Non-pigmented ciliary epithelial cell (primary cell): Measurements from ENCODE around the gene EXO1.

Experiments used
- DNase-seq: peaks from one replicate; pipeline ENCODE4 v3.0.0-alpha.2; 2010; ENCODE audit warnings: low read depth

The EXO1 gene

DNA sequence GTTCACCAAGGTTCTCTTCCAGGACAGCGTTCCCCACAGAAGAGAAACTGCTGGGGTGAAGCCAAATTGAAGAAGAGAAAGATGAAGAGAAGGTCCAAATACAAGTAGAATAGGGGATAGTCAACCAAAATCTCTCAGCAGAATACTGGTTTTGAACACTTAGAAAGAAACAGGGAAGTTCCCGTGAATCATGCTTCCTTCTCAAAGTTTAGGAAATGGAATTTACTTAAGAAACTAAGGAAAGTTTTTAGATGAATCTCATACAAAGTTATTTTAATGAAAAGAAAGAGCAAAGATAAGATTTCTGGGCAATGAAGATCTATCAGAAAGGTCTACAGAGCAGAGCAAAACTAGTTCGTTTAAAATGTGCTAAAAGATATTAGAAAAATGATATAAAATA lies 43.3 kb downstream of the EXO1 start:
- no peak for DNase-seq

DNA sequence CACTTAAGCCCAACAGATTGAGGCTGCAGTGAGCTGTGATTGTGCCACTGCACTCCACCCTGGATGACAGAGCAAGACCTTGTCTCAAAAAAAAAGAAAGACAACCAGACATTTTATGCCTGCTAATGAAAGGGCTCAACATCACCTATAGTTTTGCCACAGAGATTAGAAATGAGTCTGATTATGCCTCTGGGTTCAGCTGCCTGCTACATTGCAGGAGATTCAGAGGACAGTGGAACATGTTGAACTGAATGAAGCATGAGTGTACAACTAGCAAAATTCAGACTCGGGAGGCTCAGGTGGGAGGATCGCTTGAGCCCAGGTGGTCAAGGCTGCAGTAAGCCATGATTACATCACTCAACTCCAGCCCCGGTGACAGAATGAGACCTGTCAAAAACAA lies 46.0 kb downstream of the EXO1 start:
- DNase-seq = no peak

DNA sequence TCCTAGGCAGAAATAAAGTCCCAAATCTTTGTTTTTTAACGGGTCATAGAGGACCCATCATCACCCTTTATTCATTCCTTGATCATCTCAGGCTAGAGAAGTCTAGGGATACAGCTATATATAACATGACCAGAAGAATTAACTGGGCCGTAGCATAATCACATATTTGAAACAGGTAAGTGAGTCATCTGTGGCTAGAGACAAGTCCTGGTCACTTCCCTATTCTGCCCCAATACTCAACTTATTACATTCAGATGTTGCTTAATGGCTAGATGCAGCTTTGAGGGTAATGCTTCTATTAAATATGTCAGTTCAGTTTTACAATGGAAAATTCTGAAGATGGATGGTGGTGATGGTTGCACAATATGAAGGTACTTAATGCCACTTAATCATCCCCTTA lies 47.0 kb downstream of the EXO1 start:
- no peak for DNase-seq

DNA sequence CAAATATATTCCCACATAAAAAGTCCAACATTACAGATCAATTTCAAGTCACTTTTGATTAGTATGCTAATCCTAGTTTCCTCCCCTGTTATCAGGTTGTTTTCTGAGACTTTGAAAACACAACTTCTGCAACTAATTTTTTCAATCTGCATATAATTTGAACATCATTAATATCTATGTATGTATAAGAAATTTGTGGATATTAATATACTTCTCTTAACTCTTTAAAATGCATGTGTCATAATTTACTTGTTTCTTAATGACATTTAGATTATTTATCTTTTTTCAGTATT lies 48.6 kb downstream of the EXO1 start:
- no peak for DNase-seq

DNA sequence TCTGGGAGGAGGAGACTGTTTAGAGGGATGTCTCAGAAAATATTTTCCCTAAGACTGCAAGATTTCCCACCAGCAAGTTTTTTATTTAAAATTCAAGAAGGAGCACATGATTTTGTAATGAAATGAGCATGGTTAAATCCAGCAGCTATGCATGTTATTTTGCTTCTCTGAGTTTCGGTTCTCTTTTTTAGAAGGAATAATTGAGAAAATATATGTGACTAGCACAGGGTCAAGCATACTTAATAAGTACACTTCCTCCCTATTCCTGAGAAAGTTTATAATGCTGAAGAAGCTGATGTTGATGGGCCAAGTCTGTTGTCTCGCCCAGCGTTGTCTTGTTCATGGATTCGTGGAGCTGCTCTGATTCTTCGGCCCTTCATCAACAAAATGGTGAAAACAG lies 51.2 kb downstream of the EXO1 start:
- no peak for DNase-seq

DNA sequence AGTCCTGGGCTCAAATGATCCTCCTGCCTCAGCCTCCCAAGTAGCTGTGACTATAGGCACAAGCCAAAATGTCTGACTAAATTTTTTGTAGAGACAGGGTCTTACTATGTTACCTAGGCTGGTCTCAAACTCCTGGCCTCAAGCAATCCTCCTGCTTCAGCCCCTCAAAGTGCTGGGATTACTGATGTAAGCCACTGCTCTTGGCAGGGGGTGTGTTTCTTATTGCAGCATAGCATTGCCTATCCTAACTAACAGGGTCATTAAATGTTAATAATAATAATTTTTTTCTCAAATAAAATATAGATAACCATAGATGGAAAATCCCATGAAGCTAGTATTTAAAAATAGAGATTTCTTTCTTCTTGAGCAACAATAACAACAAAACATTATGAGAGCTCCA lies 52.4 kb downstream of the EXO1 start:
- DNase-seq = no peak

DNA sequence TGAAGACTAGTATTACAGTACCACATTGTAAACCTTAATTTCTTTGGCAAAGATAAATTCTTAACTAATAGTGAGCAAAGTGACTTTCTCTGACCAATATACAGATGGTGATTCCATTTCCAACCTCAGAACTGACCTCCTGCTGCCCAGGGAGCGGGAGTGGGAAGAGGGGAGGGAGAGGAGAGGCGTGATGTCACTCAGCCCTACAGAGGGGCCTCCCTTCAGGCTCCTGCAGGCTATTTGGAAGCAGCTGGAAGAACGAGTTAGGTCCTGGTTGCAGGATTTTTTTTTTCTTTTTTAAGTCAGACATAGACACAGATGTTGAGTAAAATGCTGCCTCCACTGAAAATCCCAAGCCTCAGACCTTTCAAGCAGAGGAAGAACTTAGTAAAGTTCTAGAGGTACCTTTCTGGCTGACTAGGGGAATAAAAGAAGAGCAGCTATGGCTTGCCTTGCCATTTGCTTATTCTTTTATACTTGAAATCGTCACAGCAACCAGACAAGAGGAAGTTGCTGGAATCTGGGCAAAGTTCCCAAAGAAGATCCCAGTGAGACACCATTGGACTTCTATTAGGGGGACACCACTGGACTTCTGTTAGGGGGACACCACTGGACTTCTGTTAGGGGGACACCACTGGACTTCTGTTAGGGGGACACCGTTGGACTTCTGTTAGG lies 54.5 kb downstream of the EXO1 start:
- DNase-seq = no peak

DNA sequence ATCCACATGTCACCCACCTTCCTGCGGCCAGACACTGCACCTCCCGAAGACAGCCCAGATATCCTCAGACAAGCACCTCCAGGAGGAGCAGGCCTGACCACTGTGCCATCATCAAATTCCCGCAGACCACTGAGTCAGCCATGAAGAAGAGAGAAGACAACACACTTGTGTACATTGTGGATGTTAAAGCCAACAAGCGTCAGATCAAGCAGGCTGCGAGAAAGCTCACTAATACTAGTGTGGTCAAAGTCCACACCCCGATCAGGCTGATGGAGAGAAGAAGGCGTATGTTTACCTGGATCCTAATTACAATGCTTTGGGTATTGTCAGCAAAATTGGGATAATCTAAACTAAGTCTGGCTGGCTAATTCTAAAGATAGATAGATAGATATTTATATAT lies 68.2 kb downstream of the EXO1 start:
- no peak for DNase-seq

DNA sequence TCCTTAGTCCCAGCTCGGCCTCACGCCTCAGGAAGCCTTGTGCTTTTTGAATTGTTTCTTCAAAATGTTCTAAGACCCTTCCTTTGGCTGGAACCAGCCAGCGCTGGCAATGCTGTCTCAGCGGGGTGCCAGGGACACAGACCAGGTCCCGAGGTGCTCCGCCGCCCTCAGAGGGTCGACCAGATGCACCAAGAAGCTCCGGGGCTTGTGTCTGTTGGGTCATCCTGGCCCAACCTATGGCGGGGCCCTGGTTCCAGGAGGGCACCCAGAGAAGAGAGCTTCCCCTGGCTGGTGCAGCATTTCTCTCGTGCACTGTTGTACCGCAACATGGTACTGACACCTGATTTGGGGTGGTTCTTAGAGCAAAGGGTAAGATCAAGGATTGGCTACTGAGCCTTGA lies 69.5 kb downstream of the EXO1 start:
- no peak for DNase-seq

DNA sequence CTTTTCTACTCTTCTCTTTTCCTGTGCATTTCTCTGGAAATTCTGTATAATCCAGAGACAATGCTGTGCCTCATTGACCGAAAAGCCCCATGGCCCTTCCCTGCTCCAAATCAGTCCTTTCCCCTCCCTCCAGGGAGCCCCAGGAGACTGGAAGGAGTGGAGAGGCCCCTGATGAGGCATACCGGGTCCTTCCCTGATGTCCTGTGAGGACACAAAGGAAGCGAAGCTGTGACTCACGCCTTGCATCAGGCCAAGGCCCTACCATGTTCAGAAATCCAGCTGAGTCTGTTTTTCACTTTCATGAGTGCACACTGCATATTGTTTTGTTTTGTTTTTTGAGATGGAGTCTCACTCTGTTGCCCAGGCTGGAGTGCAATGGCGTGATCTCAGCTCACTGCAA lies 70.9 kb downstream of the EXO1 start:
- DNase-seq = peak; percentile 30

DNA sequence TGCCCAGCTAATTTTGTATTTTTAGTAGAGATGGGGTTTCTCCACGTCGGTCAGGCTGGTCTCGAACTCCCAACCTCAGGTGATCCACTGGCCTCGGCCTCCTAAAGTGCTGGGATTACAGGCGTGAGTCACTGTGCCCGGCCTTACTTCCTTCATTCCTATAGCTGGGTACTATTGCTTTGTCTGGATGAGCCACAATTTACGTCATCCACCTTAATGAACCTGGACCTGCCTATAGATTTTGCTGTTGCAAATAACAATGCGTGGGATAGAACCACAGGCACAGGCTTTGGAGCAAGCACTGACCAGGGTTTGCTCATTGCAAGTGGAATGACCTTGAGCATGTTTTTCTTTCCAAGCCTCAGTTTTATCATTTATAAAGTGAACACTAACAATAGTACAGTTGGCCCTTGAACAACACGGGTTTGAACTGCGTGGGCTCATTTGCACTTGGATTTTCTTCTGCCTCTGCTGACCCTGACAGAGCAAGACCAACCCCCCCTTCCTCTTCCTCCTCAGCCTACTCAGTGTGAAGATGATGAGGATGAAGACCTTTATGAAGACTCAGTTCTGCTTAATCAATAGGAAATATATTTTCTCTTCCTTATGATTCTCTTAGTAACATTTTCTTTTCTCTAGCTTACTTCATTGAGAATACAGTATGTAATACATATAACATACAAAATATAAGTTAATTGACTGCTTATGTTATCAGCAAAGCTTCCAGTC lies 76.2 kb downstream of the EXO1 start:
- no peak for DNase-seq

DNA sequence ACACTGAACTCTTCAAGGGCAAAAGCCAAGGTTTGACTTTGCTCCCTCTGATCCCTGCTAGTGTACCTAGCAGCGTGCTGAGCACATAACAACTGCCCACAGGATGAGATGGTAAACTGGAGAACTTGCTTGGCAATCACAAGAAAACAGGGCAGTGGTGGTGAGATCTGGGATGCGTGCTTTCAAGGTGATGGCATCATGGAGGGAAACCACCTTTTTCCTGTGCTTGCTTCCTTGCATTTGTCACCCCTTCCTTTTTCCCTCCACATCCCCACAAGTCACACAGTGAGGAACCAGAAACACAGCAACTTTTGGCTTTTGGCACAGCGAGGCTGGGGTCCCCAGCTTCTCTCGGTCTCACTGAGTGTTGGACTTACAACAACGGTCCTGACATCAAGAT lies 78.1 kb downstream of the EXO1 start:
- no peak for DNase-seq

DNA sequence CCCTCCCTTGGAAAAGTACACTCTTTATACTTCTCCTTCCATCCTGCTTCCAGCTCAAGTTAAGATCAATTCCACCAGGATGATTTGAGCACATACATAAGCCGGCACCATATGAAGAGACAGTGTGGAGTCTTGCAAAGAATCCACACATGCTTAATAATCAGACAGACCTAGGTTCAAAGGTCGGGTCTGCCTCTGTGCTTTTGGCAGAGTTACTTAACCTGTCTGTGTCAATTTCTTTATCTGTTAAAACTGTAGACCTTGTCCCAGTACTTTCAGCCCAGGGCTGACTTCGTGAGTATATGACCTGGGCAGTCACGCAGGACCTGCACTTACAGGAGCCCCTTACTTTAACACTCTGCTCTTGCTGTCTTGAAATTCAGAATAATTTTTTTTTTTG lies 79.3 kb downstream of the EXO1 start:
- no peak for DNase-seq

DNA sequence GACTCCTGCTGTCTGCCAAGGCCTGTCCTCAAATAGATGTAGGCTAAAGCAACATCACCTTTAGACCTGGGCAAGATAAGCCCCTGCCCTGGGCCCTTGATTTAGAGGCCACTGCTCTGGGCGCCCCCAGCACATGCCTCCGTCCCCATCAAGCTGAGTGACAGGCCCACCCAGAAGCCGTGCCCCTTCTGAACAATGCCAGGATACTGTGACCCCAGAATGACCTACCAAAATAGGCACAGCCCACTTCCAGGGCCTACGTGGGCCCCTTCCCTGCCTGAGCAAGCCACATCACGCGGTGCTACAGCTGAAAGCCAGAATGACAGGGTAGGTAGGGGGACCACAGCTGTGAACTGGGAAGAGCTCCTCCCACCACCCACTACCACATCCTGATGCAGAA lies 84.8 kb downstream of the EXO1 start:
- no peak for DNase-seq

DNA sequence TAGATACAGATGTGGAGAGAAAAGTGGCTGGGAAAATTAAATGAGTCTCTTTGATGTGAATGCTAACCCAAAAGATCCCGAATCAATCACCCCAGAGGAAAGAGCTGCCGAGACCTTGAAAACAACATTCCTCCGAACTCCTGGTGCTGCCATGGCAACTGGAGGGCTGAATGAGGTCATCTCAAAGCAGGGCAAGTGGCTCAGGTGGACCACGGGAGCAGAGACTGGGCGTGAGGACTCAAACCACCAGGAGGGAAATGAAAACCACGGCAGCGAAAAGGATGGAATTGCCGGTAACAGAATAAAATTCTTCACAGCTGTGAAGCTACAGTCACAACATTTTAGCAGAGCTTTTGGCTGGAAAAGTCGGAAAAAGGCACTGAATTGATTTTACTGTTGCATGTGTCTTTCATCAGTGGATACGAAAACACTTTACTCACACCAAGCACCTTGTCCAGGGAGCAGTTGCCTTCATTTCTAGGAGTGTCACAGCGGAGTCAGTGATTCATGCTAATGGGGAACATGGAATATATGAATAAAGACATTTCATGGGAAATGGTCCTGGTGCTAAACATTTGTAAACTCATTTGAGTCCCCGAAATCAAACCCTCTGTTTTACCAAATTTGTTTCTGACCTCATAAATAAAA lies 86.3 kb downstream of the EXO1 start:
- DNase-seq = peak; percentile 13

DNA sequence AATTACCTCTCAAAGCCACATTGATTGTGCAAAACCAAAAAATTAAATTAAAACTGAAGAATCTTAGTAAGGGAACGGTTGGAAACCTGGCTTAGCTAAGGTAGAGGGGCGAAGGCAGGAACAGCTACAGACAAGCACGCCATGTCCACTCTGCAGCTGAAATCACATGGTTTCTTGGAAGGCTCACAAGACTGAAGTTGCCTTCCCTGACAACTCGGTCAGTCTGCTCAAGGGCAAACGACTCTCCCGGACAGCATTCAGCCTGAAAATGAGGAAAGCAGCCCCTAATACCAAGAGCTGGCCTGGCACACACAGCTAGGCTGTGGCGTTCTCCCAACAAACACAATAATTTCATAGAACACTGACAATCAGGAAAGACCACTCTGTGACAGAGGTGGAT lies 86.9 kb downstream of the EXO1 start:
- DNase-seq = no peak
